ENCODE results near the gene ZFP90.
"Not testable (repeated sequence)": the region's sequence is repeated elsewhere in the genome, so short reads cannot be mapped to it uniquely, and the experiment has no call there.

ZFP90 gene

GRCh38 chr16:68553186-68553585 is 14.1 kb downstream of the ZFP90 start:
- TF ChIP-seq, protein P1, sequence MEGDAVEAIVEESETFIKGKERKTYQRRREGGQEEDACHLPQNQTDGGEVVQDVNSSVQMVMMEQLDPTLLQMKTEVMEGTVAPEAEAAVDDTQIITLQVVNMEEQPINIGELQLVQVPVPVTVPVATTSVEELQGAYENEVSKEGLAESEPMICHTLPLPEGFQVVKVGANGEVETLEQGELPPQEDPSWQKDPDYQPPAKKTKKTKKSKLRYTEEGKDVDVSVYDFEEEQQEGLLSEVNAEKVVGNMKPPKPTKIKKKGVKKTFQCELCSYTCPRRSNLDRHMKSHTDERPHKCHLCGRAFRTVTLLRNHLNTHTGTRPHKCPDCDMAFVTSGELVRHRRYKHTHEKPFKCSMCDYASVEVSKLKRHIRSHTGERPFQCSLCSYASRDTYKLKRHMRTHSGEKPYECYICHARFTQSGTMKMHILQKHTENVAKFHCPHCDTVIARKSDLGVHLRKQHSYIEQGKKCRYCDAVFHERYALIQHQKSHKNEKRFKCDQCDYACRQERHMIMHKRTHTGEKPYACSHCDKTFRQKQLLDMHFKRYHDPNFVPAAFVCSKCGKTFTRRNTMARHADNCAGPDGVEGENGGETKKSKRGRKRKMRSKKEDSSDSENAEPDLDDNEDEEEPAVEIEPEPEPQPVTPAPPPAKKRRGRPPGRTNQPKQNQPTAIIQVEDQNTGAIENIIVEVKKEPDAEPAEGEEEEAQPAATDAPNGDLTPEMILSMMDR (IDR thresholded peaks at IDR 0.05; ENCODE audit: low read depth, low read length), result no peak
- no peak for DNase-seq (ENCODE audit: extremely low read depth, low read depth)

GRCh38 chr16:68560341-68560740 is 21.2 kb downstream of the ZFP90 start:
- not testable (repeated sequence) for DNase-seq (ENCODE audit: extremely low read depth, low read depth)

DNA sequence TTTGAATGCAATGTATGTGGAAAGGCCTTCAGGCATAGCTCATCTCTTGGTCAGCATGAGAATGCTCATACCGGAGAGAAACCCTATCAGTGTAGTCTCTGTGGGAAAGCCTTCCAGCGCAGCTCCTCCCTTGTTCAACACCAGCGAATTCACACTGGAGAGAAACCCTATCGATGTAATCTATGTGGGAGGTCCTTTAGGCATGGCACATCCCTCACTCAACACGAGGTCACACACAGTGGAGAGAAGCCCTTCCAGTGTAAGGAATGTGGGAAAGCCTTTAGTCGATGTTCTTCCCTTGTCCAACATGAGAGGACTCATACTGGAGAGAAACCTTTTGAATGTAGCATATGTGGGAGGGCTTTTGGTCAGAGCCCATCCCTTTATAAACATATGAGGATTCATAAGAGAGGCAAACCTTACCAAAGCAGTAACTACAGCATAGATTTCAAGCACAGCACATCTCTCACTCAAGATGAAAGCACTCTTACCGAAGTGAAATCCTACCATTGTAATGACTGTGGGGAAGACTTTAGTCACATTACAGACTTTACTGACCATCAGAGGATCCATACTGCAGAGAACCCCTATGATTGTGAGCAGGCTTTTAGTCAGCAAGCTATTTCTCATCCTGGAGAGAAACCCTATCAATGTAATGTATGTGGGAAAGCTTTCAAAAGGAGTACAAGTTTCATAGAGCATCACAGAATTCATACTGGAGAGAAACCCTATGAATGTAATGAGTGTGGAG is 24.7 kb downstream of the ZFP90 start:
- TF ChIP-seq, protein P1 (IDR thresholded peaks at IDR 0.05; ENCODE audit: low read depth, low read length), result no peak

DNA sequence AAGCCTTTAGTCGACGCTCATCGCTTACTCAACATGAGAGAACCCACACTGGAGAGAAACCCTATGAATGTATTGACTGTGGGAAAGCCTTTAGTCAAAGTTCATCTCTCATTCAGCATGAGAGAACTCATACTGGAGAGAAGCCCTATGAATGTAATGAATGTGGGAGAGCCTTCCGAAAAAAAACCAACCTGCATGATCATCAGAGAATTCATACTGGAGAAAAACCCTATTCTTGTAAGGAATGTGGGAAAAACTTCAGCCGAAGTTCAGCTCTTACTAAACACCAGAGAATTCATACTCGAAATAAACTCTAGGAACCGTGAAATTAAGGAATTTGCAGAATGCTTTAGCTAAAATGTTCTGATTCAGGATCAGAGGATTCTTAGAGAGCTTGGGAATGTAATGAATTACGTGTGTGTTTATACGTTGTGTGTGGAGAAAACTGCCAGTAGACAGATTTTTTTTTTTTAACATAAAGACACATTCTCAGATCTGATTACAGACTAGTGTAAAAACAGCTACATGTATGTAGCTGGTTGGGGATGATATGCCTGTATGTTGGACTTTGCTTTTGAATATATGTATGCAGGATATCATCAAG is 25.4 kb downstream of the ZFP90 start:
- TF ChIP-seq, protein P1 (IDR thresholded peaks at IDR 0.05; ENCODE audit: low read depth, low read length), result no peak
- DNase-seq (ENCODE audit: extremely low read depth, low read depth), result no peak

More for the DNA sequence above, 24.7 kb downstream of the ZFP90 start:
- no peak for DNase-seq (ENCODE audit: extremely low read depth, low read depth)

GRCh38 chr16:68574479-68574878 is 35.4 kb downstream of the ZFP90 start:
- TF ChIP-seq, protein P1 (IDR thresholded peaks at IDR 0.05; ENCODE audit: low read depth, low read length), result no peak

DNA sequence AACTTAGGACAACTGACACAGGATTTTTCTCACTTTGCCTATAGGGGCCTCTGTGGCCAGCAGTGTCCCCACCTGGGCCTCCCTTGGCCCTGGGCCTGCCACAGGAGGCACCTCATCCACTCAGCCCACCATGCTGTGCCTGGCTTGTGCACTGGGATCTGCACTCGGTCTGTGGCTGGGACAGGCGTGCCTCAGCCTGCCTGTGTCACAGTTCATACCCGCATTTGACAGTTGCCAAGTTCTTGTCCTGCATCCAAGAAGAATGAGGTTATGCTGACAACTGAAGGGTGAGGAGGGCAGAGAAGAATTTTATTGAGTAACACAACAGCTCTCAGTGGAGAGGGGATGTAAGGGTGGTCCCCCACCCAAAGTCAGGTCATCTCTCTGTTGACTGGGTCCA is 36.0 kb downstream of the ZFP90 start:
- no peak for DNase-seq (ENCODE audit: extremely low read depth, low read depth)

More at GRCh38 chr16:68574479-68574878, 35.4 kb downstream of the ZFP90 start:
- DNase-seq (ENCODE audit: extremely low read depth, low read depth), result no peak

GRCh38 chr16:68577352-68577853 is 38.3 kb downstream of the ZFP90 start:
- no peak for DNase-seq (ENCODE audit: extremely low read depth, low read depth)
- TF ChIP-seq, protein P1 (IDR thresholded peaks at IDR 0.05; ENCODE audit: low read depth, low read length), result no peak

More for the DNA sequence above, 36.0 kb downstream of the ZFP90 start:
- TF ChIP-seq, protein P1 (IDR thresholded peaks at IDR 0.05; ENCODE audit: low read depth, low read length), result no peak
